Hippocampal formation (tissue), 2 donors: ENCODE results near the gene REG3A.

Experiments used
- DNase-seq, 2 donors: peaks; one replicate each; lab custom pipeline; 2025; lab: John Stamatoyannopoulos, UW

Gene REG3A

DNA sequence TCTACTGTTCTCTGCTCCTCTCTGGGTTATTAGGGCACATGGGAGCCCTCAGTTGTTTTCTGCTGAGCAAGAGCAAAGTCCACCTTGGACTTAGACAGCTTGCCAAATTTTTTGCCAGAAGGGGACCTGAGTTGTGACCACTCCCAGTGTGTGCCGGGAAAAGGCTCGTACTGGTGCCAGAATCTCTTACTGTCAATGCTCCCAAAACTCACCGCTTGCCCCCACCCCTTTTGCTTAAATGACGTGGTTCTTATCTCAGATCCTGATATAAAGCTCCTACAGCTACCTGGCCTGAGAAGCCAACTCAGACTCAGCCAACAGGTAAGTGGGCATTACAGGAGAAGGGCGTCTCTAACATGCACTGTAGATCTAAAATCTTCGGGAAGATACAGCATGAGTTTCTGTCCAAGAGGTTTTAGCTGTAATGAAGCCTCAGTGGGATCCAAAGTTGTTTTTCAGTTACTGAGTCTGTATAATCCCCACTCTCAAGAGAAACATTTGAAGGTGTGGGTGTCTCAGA is 39.3 kb downstream of the REG3A start, which contains the start of gene REG1A:
Gene REG1A (plus strand): TSS at position 295 of the 520 bp plus-strand sequence. CDS start 374 bp downstream, outside the sequence.
- no peak for DNase-seq

DNA sequence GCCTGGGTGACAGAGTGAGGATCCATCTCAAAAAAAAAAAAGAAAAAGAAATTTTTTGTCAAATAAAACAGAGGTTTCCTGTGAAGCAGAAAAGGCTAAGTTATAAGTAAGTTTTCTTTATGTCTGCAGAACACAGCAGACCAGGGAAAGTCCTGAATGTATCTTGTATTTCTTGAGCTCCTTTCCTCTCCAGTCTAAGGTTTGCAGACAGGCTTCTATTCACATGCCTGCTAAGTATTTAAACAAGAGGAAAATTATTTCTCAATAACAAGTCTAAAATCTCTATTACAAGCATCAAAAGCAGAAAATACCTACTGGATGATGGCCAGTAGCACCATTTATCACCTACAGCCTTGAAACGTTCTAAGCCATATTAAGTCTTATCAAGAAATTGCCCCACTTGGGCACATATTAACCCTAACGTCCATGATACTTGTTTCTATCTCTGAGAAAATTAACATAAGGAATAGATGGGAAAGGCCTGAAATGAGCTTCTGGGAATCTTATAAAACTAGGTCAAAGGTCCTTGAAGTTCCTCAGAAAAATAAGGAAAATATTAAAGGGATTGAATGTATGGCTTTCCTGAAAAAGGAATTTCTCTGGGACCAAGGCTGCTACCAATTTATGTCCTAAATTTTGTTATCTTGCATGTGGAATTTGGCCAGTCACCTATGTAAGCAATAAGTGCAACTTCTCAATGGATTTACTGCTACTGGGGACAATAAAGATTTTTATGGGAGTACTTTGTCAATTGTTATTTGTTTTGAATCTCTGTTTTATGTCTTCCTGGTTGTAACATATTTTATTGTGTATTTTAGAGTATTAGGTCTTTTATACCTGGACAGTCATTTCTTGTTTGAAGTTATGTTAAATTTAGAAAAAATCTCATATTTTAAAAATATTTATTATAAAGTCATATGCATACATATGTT is 42.3 kb downstream of the REG3A start:
- DNase-seq = no peak

DNA sequence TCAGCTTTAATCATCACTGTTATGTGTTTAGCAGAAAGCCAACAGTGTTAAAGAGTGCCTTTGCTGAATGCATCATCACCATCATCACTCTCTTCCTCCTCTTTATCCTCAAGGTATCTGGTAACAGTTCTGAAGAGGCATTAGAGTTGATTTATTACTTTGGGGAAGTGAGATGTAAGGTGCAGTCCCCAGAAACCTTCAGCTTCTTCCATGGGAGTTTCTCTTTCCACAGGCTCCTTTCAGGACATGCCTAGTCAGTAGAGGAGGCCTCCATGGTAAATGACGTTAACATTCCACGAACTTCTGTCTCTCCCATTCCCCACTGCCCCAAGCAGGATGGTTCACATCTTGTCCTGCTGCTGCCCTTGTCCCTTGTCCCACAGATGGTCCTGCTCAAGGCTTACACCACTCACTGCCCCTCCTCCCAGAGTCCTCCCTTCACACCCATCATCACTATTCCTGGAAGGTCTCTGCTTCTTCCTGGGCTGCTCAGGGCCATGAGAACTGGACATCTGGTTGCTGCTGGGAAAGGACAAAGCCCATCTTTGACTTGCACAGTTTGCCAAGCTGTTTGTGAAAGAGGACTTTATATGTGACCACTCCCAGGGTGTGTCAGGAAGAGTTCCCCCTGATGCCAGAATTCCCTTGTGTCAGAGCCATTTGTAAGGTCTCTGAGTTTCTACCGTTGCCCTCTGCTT is 44.6 kb downstream of the REG3A start:
- DNase-seq = no peak

DNA sequence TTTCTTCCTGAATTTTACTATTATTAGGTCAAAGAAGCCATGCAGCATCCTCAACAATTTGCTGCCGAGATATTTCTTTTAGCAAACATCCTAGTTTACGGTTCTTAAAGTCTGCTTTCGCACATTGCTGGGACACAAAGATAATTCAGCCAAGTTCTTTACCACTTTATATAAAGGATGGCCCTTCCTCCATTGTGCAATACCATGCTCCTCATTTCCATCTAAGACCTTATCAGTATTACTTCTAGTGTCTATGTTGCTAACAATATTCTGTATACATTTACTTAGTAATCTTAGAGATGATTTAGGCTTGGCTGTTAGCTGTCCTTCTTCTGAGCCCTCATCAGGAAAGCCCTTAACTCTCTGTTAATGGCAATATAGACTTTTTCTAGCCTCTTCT is 47.3 kb downstream of the REG3A start:
- DNase-seq = no peak
